OCI-LY3 (cell line): ENCODE results near the gene ANKRD61.

Experiments used
- CTCF ChIP-seq: fragments of 200-600, 300-600 bp; sonication (generic); IDR thresholded peaks from 2 replicates; pipeline ENCODE4 v1.5.1; 2014; ENCODE audit warnings: antibody characterized with exemption, low read length, low read depth
- EZH2phosphoT487 ChIP-seq: fragments of 200-600 bp; shearing (Covaris generic); IDR thresholded peaks from 2 replicates; pipeline ENCODE4 v1.6.1; 2018; ENCODE audit warnings: antibody characterized with exemption, mixed run types, low read depth

DNA sequence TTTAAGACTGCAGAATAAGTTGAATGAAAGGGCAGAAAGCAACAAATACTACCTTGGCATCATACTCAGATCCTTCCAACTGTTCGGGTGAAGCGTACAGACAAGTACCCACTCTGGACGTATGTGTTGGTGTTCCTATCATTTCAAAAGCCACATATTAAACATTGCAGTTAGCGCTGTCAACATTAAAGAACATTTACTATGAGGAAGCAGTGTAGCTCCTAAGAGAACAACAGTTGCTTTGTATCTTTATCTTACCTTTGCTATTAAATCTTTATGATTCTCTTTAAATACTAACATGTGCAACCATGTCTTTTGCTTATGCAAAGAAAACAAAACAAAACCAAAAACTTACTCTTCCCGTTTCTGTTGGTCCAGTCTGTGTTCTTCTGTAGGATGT lies 2.6 kb upstream of the ANKRD61 start:
- TF ChIP-seq CTCF (no peak), EZH2phosphoT487 (no peak)
